H1 (cell line): ENCODE results near the gene CTNND2. TPM values are rescaled to one million over a fixed set of nuclear protein-coding genes. Genes with fewer than 3 reads are reported as not detected.

ENCODE experiments used
- BCL11A ChIP-seq, 2 experiments: IDR thresholded peaks; one replicate each; pipeline ENCODE4 v1.6.1; 2011; ENCODE audit warnings: low read depth in 2 of 2, low read length in 2 of 2, mild to moderate bottlenecking in 2 of 2
- CHD7 ChIP-seq: fragments of 300-600 bp; sonication (generic); IDR thresholded peaks from 2 replicates; pipeline ENCODE4 v1.7.1; 2012; ENCODE audit warnings: low read length, moderate library complexity, mild to moderate bottlenecking, inconsistent platforms; ENCODE audit not compliant: insufficient replicate concordance
- CREB1 ChIP-seq: IDR thresholded peaks from 2 replicates; pipeline ENCODE4 v1.6.1; 2012; ENCODE audit warnings: inconsistent platforms
- EP300 ChIP-seq, 2 experiments: IDR thresholded peaks; 1 replicate in 1 of 2; 2 replicates in 1 of 2; pipeline ENCODE4 v1.6.1; 2011 to 2012; ENCODE audit warnings: low read depth in 2 of 2, low read length in 2 of 2, mild to moderate bottlenecking in 2 of 2, borderline replicate concordance in 1 of 2, inconsistent platforms in 1 of 2, moderate library complexity in 1 of 2
- PHF8 ChIP-seq: fragments of 200-600 bp; sonication (generic); conservative IDR thresholded peaks from 2 replicates; pipeline ENCODE4 v1.7.1; 2012; ENCODE audit warnings: low read depth, mild to moderate bottlenecking, inconsistent platforms, low read length, moderate library complexity
- RXRA ChIP-seq: IDR thresholded peaks from 2 replicates; pipeline ENCODE4 v1.6.1; 2011; ENCODE audit warnings: low read depth, mild to moderate bottlenecking, low read length, moderate library complexity; ENCODE audit not compliant: insufficient read depth
- SP1 ChIP-seq: IDR thresholded peaks from 2 replicates; pipeline ENCODE4 v1.6.1; 2011; ENCODE audit warnings: low read depth, low read length
- TAF7 ChIP-seq: optimal IDR thresholded peaks from 2 replicates; pipeline ENCODE3; 2011; ENCODE audit warnings: low read depth, mild to moderate bottlenecking, inconsistent platforms, low read length, moderate library complexity, borderline replicate concordance
- USF2 ChIP-seq: IDR thresholded peaks from 2 replicates; pipeline ENCODE4 v1.6.1; 2011; ENCODE audit warnings: low read length, improper control_type of control experiment
- polyA plus RNA-seq, 7 experiments: library from polyadenylated mRNA; depleted of rRNA in 3 of 7; stranded (reverse) in 5 of 7; unstranded in 2 of 7; fragments of >200 nt in 5 of 7; fragments of 200-250 nt in 2 of 7; gene quantifications; 1 replicate in 5 of 7; 2 replicates in 1 of 7; 4 replicates in 1 of 7; pipeline versions ENCODE4 v1.2.1 to v1.2.3, GENCODE V29; 2011 to 2013; ENCODE audit warnings: missing spikeins in 2 of 7, mixed read lengths in 2 of 7
- total RNA-seq: library from RNA; stranded (reverse); fragmentation: NEBNext Ultra II Directional; extraction: Animal tissue kit (Norgen Biotek cat#: 25700); gene quantifications from 2 replicates; pipeline ENCODE4 v1.2.1, GENCODE V29; 2021

The CTNND2 gene
- total and polyA plus RNA-seq, 2 of the 8 experiments (the other 6 are each of a cell fraction or from before 2014, with no cell fraction given) = 7.4 to 14.2 TPM

GRCh38 chr5:11305245-11305644 lies 599.0 kb downstream of the CTNND2 start (continued):
- TF ChIP-seq CHD7 (no peak), TAF7 (no peak), CREB1 (no peak), PHF8 (no peak), EP300 (IDR thresholded peaks at IDR 0.05; ENCODE audit: borderline replicate concordance in 1 of 2, low read depth in 2 of 2, low read length in 2 of 2) (no peak), RXRA (no peak), BCL11A (IDR thresholded peaks at IDR 0.05; ENCODE audit: low read depth in 2 of 2, low read length in 2 of 2) (no peak), SP1 (no peak), USF2 (no peak)
